Measurements from ENCODE around the gene SUCLA2. TPM values are rescaled to one million over a fixed set of nuclear protein-coding genes. Genes with fewer than 3 reads are reported as not detected.

The SUCLA2 gene
- polyA plus RNA-seq, 1 donor from 2014 or later, result 137 TPM

DNA sequence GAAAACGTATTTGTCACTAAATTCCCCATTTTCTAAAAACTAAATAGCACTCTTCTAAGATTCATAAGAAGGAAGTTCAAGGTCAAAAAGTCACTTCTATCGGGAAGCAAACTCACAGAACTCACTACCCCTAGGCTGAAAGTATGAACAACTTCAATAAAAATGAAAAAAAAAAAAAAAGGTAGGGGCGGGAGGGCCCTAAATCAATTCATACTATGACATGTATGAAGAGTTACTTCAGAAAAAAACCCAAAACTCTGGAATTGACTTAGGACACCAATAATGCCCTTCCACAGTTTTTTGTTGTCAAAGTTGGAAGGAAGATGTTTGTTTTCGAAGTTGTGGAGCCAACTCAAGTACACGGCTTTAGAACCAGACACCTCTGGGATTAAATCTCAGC is 1.1 kb downstream of the SUCLA2 start:
- no peak for TF ChIP-seq POLR2AphosphoS5 (IDR thresholded peaks at IDR 0.05)
- TF ChIP-seq, protein P1, sequence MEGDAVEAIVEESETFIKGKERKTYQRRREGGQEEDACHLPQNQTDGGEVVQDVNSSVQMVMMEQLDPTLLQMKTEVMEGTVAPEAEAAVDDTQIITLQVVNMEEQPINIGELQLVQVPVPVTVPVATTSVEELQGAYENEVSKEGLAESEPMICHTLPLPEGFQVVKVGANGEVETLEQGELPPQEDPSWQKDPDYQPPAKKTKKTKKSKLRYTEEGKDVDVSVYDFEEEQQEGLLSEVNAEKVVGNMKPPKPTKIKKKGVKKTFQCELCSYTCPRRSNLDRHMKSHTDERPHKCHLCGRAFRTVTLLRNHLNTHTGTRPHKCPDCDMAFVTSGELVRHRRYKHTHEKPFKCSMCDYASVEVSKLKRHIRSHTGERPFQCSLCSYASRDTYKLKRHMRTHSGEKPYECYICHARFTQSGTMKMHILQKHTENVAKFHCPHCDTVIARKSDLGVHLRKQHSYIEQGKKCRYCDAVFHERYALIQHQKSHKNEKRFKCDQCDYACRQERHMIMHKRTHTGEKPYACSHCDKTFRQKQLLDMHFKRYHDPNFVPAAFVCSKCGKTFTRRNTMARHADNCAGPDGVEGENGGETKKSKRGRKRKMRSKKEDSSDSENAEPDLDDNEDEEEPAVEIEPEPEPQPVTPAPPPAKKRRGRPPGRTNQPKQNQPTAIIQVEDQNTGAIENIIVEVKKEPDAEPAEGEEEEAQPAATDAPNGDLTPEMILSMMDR (IDR thresholded peaks at IDR 0.05; ENCODE audit: poor library complexity, severe bottlenecking), result no peak
- TF ChIP-seq SMC3 (conservative IDR thresholded peaks at IDR 0.05; ENCODE audit: poor library complexity), result no peak
- TF ChIP-seq EZH2 (IDR thresholded peaks at IDR 0.05; ENCODE audit: borderline replicate concordance, insufficient read depth, low read length, poor library complexity, severe bottlenecking), result no peak
- no peak for TF ChIP-seq MXI1 (conservative IDR thresholded peaks at IDR 0.05; ENCODE audit: poor library complexity, severe bottlenecking)
- no peak for TF ChIP-seq EP300 (conservative IDR thresholded peaks at IDR 0.05; ENCODE audit: poor library complexity, severe bottlenecking)
- TF ChIP-seq RAD21 (conservative IDR thresholded peaks at IDR 0.05), result no peak
- no peak for TF ChIP-seq TAF1 (IDR thresholded peaks at IDR 0.05; ENCODE audit: low read depth)
- TF ChIP-seq, protein P2, sequence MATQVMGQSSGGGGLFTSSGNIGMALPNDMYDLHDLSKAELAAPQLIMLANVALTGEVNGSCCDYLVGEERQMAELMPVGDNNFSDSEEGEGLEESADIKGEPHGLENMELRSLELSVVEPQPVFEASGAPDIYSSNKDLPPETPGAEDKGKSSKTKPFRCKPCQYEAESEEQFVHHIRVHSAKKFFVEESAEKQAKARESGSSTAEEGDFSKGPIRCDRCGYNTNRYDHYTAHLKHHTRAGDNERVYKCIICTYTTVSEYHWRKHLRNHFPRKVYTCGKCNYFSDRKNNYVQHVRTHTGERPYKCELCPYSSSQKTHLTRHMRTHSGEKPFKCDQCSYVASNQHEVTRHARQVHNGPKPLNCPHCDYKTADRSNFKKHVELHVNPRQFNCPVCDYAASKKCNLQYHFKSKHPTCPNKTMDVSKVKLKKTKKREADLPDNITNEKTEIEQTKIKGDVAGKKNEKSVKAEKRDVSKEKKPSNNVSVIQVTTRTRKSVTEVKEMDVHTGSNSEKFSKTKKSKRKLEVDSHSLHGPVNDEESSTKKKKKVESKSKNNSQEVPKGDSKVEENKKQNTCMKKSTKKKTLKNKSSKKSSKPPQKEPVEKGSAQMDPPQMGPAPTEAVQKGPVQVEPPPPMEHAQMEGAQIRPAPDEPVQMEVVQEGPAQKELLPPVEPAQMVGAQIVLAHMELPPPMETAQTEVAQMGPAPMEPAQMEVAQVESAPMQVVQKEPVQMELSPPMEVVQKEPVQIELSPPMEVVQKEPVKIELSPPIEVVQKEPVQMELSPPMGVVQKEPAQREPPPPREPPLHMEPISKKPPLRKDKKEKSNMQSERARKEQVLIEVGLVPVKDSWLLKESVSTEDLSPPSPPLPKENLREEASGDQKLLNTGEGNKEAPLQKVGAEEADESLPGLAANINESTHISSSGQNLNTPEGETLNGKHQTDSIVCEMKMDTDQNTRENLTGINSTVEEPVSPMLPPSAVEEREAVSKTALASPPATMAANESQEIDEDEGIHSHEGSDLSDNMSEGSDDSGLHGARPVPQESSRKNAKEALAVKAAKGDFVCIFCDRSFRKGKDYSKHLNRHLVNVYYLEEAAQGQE (IDR thresholded peaks at IDR 0.05; ENCODE audit: borderline replicate concordance), result no peak
- H3K27me3 ChIP-seq (ENCODE audit: insufficient read depth, low read depth, low read length), result no peaks in the 10 kb centered on the region
- H3K9me2 ChIP-seq (ENCODE audit: insufficient read depth, low read length), result no peaks in the 10 kb centered on the region
- no peak overlapping the region for H3K27ac ChIP-seq (ENCODE audit: low read length)
- H3F3A ChIP-seq (ENCODE audit: insufficient read depth, low read length, poor library complexity, severe bottlenecking), result no peaks in the 10 kb centered on the region
- peak overlapping the region; percentile 98 for H3K4me3 ChIP-seq (ENCODE audit: low read length)
- peak overlapping the region; percentile 88 for H3K9ac ChIP-seq (ENCODE audit: low read length)
- peak overlapping the region; percentile 94 for H3K4me2 ChIP-seq (ENCODE audit: low read length)
- H3K36me3 ChIP-seq (ENCODE audit: insufficient read depth, low read length), result no peaks in the 10 kb centered on the region
- H4K20me1 ChIP-seq (ENCODE audit: insufficient read depth), result no peaks in the 10 kb centered on the region
- H3K79me2 ChIP-seq (replicated peaks; ENCODE audit: insufficient read depth, low read length), result peaks cover 54% of the 10 kb centered on the region
- H2AFZ ChIP-seq (ENCODE audit: low read depth, low read length), result no peak overlapping the region
- no peaks in the 10 kb centered on the region for H3K9me3 ChIP-seq (ENCODE audit: low read length)

DNA sequence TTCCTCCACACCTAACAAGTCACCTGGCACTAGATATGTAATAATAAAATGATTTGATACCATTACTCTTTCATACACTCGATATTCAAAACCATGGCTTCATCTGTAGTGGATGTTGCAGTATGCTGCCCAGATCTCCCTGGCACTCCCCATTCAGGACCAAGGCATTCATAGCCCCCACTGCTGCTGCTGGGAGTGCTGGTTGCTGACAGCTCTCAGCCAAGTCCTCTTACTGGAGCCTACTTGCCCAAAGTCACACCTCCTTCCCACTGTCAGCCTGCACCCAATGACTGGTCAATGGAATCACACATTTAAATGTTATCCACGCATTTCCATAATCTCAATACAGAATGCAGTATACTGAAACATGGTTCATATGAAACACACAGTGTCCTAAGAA is 3.7 kb downstream of the SUCLA2 start:
- Histone ChIP-seq H3K9me2 (ENCODE audit: insufficient read depth, low read length) (no peaks in the 10 kb centered on the region), H3K27ac (ENCODE audit: low read length) (no peak overlapping the region), H3K4me2 (ENCODE audit: low read length) (no peak overlapping the region), H3F3A (ENCODE audit: insufficient read depth, low read length, poor library complexity, severe bottlenecking) (no peaks in the 10 kb centered on the region), H3K79me2 (replicated peaks; ENCODE audit: insufficient read depth, low read length) (peaks cover 64% of the 10 kb centered on the region), H2AFZ (ENCODE audit: low read depth, low read length) (no peak overlapping the region), H3K4me3 (ENCODE audit: low read length) (no peak overlapping the region), H3K9me3 (ENCODE audit: low read length) (no peaks in the 10 kb centered on the region), H3K36me3 (ENCODE audit: insufficient read depth, low read length) (no peaks in the 10 kb centered on the region), H4K20me1 (ENCODE audit: insufficient read depth) (no peaks in the 10 kb centered on the region), H3K27me3 (ENCODE audit: insufficient read depth, low read depth, low read length) (no peaks in the 10 kb centered on the region), H3K9ac (ENCODE audit: low read length) (no peak overlapping the region)
- TF ChIP-seq TAF1 (IDR thresholded peaks at IDR 0.05; ENCODE audit: low read depth) (no peak), RAD21 (conservative IDR thresholded peaks at IDR 0.05) (no peak), MXI1 (conservative IDR thresholded peaks at IDR 0.05; ENCODE audit: poor library complexity, severe bottlenecking) (no peak), EP300 (conservative IDR thresholded peaks at IDR 0.05; ENCODE audit: poor library complexity, severe bottlenecking) (no peak), EZH2 (IDR thresholded peaks at IDR 0.05; ENCODE audit: borderline replicate concordance, insufficient read depth, low read length, poor library complexity, severe bottlenecking) (no peak), SMC3 (conservative IDR thresholded peaks at IDR 0.05; ENCODE audit: poor library complexity) (no peak), POLR2AphosphoS5 (IDR thresholded peaks at IDR 0.05) (no peak)
- TF ChIP-seq, protein P2 (IDR thresholded peaks at IDR 0.05; ENCODE audit: borderline replicate concordance), result no peak
- TF ChIP-seq, protein P1 (IDR thresholded peaks at IDR 0.05; ENCODE audit: poor library complexity, severe bottlenecking), result no peak
